ENCODE measurements around the gene CCL13. TPM values are rescaled to one million over a fixed set of nuclear protein-coding genes. Genes with fewer than 3 reads are reported as not detected.

CCL13 gene
- total RNA-seq, 4 donors from 2014 or later: 1.5 TPM; not detected in 3

DNA sequence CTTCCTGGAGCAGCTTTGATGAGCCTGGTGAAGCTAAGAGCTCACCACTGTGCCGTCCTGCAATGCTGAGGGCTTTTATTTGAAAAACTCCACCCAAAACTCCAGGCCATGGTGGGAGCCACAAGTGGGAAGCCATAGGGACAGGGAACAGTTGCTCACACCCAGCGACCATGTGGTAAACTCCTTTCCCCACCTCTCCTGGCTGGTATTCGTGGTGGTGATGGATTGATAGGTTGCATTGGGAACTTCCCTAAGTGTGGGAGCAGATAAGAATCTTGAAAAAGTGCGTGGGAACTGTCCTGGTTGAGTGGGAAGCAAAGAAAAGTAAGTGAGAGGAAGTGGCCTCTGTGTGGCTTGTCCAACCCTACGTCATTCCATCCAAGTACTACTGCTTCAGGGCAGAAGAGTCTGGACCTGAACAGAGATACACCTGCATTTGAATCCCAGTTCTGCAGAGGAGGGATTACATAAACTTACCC is 6.9 kb downstream of the CCL13 start, which contains the start of gene CCL1:
Gene CCL1 (minus strand): TSS at position 51 of the 479 bp plus-strand sequence. CDS start 72 bp downstream, outside the sequence.
- in situ Hi-C loops (cut with MboI; ENCODE audit: low sequenced_read_pairs in 4 of 4) (loop anchor here (5.0 to 10.0 kb wide), 3 partner anchors 161 to 168 kb away; no protein-coding TSS in a partner anchor), intact Hi-C loops (cut with DNase I; ENCODE audit: low total_unique reads) (loop anchor here (10.0 kb wide), 1 partner anchor 588 kb away; no protein-coding TSS in a partner anchor)
- Histone ChIP-seq H3K4me3 (no peak within 1 kb of the TSS), H3K4me1 (no peaks in the 10 kb centered on the region), H3K36me3 (no peaks in the 10 kb centered on the region), H3K9me3 (no peaks in the 10 kb centered on the region), H3K27ac (no peak within 1 kb of the TSS), H3K27me3 (no peaks in the 10 kb centered on the region)
- ATAC-seq (no peak), DNase-seq (no peak)
- TF ChIP-seq POLR2A (IDR thresholded peaks at IDR 0.05): no peak
- TF ChIP-seq CTCF (IDR thresholded peaks at IDR 0.05 in 4 of 5, conservative IDR thresholded peaks at IDR 0.05 in 1 of 5): no peak

DNA sequence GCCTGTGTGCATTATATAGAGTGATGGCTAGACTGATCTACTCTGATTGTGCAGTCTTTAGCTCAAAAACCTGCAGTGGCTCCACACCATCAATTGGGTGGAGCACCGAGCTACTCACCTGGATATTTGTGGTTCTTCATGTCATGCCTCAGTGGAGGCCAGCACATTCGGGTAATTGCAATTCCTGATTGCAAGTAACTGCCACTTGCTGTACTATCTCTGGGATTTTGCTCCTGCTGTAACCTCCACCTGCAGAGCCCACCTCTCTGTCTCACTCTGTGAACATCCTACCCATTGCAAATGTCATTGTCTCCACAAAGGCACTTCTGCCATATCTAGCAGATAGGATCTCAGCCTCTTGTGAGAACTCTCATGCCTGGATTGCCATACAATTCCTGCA is 8.5 kb downstream of the CCL13 start:
- in situ Hi-C loops (cut with MboI; ENCODE audit: low sequenced_read_pairs in 4 of 4): loop anchor here (5.0 to 10.0 kb wide), 3 partner anchors 162 to 170 kb away; no protein-coding TSS in a partner anchor
- TF ChIP-seq POLR2A (IDR thresholded peaks at IDR 0.05) (no peak), CTCF (IDR thresholded peaks at IDR 0.05 in 4 of 5, conservative IDR thresholded peaks at IDR 0.05 in 1 of 5) (no peak)
- Histone ChIP-seq H3K27me3 (no peaks in the 10 kb centered on the region), H3K4me1 (no peaks in the 10 kb centered on the region), H3K9me3 (no peaks in the 10 kb centered on the region), H3K36me3 (no peaks in the 10 kb centered on the region), H3K4me3 (no peak overlapping the region), H3K27ac (no peak overlapping the region)
- DNase-seq (no peak), ATAC-seq (no peak)
- intact Hi-C loops (cut with DNase I; ENCODE audit: low total_unique reads): loop anchor here (10.0 kb wide), 1 partner anchor 590 kb away; no protein-coding TSS in a partner anchor

- no peaks in the 10 kb centered on the region for H3K9me3 ChIP-seq
- no peak for DNase-seq
- TF ChIP-seq CTCF (IDR thresholded peaks at IDR 0.05 in 4 of 5, conservative IDR thresholded peaks at IDR 0.05 in 1 of 5): no peak
- TF ChIP-seq POLR2A (IDR thresholded peaks at IDR 0.05): no peak
- no peaks in the 10 kb centered on the region for H3K4me1 ChIP-seq
- ATAC-seq: no peak
- no peak overlapping the region for H3K27ac ChIP-seq
- H3K27me3 ChIP-seq: no peaks in the 10 kb centered on the region
- H3K36me3 ChIP-seq: no peaks in the 10 kb centered on the region
- intact Hi-C loops (cut with DNase I; ENCODE audit: low total_unique reads): loop anchor here (10.0 kb wide), 1 partner anchor 591 kb away; no protein-coding TSS in a partner anchor
- in situ Hi-C loops (cut with MboI; ENCODE audit: low sequenced_read_pairs in 4 of 4): loop anchor here in 2 of 4 donors (10.0 kb wide), 1 partner anchor 171 kb away; no protein-coding TSS in a partner anchor
- H3K4me3 ChIP-seq: no peak overlapping the region
Observed at GRCh38 chr17:34365340-34365739, 9.1 kb downstream of the CCL13 start.

GRCh38 chr17:34366010-34366409 is 9.7 kb downstream of the CCL13 start:
- TF ChIP-seq POLR2A (IDR thresholded peaks at IDR 0.05): no peak
- TF ChIP-seq CTCF (IDR thresholded peaks at IDR 0.05 in 4 of 5, conservative IDR thresholded peaks at IDR 0.05 in 1 of 5): no peak
- Histone ChIP-seq H3K9me3 (no peaks in the 10 kb centered on the region), H3K4me3 (no peak overlapping the region), H3K27ac (no peak overlapping the region), H3K27me3 (no peaks in the 10 kb centered on the region), H3K36me3 (no peaks in the 10 kb centered on the region), H3K4me1 (no peaks in the 10 kb centered on the region)
- in situ Hi-C loops (cut with MboI; ENCODE audit: low sequenced_read_pairs in 4 of 4): loop anchor here in 2 of 4 donors (10.0 kb wide), 1 partner anchor 171 kb away; no protein-coding TSS in a partner anchor
- ATAC-seq (no peak), DNase-seq (no peak)
- intact Hi-C loops (cut with DNase I; ENCODE audit: low total_unique reads): loop anchor here (10.0 kb wide), 1 partner anchor 591 kb away; no protein-coding TSS in a partner anchor
